HG02763 (cell line): ENCODE results near the gene WARS2.
"Not testable (repeated sequence)": the region's sequence is repeated elsewhere in the genome, so short reads cannot be mapped to it uniquely, and the experiment has no call there.

Source experiments
- ATAC-seq: cut with Tn5 transposase; IDR thresholded peaks from one replicate; pipeline ENCODE4 v1.9.1; 2021; ENCODE audit warnings: mild to moderate bottlenecking, moderate library complexity; ENCODE audit not compliant: unreplicated experiment

The WARS2 gene

DNA sequence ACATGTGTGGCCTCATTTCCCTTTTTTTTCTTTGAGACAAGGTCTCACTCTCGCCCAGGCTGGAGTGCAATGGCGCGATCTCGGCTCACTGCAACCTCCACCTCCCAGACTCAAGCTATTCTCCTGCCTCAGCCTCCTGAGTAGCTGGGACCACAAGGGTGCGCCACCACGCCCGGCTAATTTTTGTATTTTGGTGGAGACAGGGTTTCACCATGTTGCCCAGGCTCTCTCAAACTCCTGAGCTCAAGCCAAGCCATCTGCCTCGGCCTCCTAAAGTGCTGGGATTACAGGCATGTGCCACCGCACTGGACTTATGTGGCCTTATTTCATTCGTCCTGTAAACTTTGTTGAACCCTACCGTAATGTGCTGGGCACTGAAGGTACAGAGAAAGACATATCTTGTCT is 569 bp upstream of the WARS2 start:
- no peak for ATAC-seq

DNA sequence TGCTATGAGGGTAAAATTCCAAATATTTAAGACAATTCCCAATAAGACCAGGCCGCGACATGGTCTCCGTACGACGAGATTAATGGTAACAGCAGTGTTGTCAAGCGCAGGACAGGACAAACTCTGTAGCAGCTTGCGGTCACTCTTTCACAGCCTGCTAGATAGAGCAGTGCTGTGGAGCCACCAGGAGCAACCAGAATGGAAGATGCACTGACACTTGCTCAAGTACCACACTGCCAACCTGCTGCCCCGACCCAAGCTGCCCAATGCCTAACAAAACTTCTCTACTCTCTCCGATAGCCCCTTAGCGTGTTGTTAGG is 636 bp downstream of the WARS2 start:
- ATAC-seq = peak; percentile 35

DNA sequence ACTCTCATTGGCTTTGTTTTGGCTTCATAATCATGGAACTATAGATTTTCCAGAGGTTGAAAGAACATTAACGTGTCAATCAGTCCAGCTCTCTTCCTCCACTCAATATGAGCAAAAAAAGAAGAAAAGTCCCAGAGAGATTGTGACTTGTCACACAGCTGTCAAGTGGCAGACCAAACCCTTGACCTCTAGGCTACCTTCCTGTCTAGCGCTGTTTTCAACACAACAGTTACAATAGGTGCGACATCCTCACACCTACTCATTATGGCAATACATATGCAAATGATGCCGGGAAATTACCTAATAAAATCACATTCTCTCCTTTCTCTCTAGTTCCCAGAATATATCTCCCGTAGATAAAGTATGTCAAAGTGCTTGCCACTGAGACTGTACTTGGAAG is 1.1 kb downstream of the WARS2 start:
- no peak for ATAC-seq

DNA sequence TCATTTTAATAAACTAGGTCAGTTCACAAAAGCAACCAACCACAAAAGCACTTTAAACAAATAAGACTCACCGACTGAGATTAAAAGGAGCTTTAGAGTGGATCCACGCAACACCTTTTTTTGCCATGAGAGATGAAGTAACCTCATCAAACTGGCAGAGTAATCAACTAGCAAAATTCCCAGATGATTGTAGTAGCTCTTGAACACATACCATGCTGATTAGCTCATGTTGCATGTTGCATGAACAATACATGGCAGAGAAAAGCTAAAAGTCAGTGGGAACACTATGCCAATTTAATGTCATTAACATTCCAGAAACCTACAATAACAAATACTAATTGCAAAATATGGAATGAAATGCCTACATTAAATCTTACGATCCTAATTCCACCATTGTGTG is 4.1 kb downstream of the WARS2 start:
- ATAC-seq = no peak

DNA sequence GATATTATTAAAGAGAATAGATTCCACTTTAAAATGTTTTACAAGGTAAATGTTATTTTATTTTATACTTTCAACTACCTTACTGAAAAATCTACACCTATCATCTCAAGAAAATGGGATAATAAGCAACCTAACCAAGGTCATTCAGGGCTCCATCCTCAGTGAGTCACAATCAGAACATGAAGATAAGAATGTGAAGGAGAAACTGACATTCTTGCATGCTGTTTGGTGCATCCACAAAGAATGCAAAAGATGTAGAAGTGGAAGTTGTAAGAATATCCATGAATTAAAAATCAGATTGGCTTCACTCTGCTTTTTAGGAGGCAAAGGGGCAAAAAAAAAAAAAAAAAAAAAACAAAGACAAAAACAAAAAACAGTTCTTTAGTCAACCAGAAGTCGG is 6.5 kb downstream of the WARS2 start:
- no peak for ATAC-seq

DNA sequence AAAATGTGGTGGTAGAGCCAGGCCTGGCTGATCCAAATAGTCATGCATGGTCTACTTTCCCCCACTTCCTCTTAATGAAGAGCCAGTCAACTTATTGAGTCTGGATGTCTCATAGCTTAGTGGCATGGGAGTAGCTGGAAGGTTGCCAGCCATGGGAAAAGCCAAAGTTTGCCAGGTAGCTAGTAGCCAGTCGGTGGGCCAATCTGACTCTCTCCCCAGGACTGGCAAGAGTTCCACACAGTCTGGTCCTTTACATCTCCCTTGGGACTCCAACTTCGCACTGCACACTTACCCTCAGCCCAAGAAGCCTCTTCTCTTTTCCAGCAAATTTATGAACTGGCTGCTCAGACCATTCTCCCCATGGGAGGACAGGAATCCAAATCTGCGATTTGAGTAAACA is 8.3 kb downstream of the WARS2 start:
- no peak for ATAC-seq

DNA sequence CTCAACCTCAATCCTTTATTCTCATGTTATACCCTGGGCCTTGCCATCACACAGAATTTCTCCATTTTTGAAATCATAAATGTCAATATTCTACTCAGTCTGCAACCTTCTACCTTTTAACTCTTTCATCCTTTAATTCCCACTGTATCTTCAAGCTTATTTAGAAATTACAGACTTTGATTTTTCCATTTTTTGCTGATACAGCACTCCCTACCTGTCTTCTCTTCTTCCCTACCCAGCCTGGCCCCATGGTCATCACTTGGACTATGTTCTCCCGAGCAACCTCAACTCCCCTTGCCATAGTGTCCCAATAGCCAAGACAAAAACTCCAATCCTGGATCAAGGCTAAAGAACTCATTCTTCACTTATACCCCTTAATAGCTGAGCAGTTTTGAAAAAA is 14.6 kb downstream of the WARS2 start:
- ATAC-seq = no peak

DNA sequence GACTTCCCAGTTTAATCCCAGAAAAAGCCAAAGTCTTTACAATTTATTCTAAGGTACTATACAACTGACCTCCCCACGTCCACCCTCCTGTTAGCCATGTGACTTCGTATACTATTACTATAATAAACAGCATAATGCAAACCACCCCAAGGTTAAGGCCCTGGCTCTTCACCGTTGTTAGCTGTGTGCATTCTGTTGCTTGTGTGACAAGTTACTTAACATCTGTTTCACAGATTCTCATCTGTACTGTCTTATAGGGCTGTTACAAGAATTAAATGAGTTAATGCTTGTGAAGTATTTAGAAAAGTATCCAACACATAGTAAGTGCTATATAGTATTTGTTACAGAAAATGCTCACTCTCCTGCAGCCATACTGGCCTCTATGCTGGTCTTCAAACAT is 15.7 kb downstream of the WARS2 start:
- ATAC-seq = no peak

DNA sequence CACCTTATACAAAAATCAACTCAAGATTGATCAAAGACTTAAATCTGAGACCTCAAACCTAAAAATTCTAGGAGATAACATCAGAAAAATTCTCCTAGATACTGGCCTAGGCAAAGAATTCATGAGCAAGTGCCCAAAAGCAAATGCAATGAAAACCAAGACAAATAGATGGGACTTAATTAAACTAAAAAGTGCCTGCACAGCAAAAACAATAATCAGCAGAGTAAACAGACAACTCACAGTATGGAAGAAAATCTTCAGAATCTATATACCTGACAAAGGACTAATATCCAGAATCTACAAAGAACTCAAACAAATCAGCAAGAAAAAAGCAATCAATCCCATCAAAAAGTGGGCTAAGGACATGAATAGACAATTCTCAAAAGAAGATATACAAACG is 18.6 kb downstream of the WARS2 start:
- ATAC-seq = not testable (repeated sequence)

DNA sequence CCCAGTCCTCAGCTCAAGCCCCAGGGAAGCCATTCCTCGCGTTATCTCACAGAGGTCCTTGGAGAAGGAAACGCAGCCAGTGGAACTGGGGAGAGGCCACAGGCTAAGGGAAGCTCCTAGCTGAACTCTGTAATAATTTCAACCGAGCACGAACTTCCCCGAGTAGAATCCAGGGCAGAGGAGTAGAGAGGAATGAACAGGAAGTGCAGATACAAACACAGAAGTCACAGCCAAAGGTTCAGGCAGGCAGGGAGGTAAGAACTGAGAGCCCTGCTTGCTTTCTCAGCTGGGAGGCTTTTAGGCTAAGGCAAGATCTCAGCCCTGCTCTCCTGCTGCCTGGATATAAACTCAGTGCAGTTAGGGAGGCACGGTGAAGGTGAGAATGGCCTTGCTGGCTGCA is 23.7 kb downstream of the WARS2 start:
- no peak for ATAC-seq

DNA sequence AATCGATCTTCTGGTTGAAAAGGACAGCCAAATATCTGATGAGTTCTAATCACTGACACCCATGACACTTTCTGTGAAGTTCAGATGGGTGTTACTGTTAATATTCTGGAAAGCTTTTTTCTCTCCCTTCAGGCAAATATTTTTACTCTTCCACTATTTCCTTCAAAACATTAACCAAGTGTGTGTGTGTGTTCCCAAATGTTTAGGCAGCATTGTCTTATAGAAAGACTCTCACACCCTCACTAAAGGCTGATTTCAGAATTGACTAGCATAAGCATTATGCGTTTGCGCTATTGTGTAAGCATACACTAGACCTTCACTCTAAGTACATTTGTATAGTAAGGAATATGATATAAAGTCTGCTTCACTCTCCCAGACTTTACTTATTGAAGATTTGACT is 24.7 kb downstream of the WARS2 start:
- no peak for ATAC-seq

DNA sequence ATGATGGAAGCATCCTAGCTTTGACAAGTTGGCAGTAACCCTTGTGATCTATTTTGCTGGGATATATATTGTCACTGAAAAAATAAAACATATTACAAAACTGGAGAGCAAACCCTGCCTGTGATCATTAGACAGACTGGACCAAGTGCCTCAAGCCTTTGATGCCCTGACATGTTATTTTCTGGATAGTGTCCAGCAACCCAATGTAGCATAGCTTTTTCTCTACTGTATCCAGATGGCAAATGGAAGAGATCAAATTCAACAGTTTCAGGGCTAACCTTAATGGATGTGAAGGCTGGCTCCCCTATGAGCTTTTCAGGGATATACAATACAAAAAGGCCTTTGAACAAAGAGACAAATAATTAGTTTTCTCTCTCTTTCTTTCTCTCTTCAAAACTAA is 25.1 kb downstream of the WARS2 start:
- no peak for ATAC-seq

DNA sequence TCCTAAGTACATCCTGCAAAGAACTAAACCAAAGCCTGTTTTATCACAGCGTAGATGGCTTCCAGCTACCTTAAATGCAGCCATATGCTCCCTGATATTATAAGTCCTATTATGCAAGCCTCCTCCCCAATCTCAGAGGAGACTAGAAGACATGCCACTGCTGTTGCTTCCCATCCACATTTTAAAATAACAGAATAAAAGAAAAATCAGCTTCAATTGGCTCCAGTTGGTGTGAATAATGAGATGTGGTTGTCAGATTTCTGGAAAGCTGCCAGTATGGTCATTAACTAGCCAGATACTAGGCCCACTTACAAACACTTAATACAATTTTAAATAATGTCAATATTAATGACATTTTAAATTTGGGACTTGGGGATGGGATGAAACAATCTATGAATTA is 25.7 kb downstream of the WARS2 start:
- no peak for ATAC-seq

DNA sequence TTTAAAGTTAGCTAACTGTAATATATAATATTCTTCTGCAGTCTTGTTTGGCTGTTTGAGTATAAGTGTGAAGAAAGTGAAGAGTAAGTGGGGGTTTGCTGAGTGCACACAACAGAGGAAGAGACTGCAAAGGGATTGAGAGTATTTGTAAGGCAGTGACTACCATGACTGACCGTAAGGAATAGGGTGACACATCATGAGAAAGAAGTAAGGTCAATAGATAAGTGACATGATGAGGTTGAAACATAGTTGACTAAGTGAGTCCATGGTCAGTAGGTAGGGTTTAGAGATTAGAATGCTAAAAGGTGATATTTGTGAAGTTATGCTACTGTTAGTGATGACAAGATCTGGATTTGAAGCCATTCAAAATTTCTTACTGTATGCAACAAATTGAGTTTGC is 27.7 kb downstream of the WARS2 start:
- ATAC-seq = no peak

DNA sequence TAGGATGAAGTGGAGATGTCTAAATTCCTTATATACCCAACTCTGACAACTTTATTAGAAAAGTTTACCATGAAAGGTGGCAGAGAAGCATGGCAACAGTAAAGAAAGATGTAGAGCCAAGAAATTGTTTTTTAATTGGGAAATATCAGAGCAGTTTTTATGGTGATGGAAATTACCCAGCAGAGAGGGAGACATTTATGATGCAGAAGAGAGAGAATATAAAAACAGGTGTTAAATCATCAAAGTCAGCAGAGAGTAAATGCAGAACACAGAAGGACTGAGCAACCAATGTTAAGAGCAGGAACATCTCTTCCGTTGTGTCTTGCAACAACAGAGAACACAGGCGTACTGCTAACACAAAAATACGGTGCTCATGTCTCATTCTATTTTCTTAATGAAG is 28.2 kb downstream of the WARS2 start:
- no peak for ATAC-seq

DNA sequence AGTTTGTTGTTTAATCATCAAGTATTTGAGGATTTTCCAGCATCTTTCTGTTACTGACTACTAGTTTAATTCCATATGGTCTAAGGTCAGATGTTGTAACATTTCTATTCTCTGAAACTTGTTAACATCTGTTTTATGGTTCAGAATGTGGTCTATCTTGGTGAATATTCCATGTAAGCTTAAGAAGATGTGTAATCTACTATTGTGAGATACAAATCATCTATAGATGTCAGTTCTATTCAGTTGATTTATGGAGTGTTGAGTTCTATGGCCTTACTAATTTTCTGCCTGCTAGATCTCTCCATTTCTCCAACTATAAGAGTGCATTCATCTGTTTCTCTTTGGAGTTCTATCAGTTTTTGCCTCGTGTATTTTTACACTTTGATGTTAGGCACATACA is 31.5 kb downstream of the WARS2 start:
- no peak for ATAC-seq

DNA sequence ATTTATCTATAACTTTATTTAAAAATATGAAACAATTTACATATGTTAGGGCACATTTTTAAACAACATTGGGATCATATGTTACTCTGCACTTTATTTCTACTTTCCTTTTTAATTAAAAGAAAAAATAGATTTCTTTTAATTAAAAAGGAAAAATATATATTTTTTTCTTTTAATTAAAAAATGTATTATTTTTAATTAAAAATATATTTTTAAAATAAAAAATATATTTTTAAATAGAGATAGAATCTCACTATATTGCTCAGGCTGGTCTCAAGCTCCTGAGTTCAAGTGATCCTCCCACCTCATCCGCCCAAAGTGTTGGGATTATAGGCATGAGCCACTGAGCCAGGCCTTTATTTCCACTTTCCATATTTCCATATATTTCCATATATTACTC is 36.7 kb downstream of the WARS2 start:
- no peak for ATAC-seq

DNA sequence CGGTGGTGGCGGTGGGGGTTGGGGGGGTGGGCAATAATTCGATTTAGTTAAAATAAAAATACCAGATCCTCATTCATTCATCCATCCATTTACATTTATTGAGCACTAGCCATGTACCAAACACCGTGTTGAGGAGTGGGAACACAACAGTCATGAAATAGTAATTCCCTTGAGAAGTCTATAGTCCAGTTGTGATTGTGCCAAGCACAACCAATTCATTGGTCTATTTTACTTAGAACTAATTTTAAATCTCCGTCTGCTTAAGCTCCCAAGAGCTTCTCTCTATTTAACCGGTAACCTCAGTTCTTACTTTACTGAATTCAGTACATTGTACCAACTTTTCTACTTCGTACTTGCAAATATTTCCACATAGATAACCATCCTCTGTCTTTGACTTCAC is 38.4 kb downstream of the WARS2 start:
- ATAC-seq = no peak

DNA sequence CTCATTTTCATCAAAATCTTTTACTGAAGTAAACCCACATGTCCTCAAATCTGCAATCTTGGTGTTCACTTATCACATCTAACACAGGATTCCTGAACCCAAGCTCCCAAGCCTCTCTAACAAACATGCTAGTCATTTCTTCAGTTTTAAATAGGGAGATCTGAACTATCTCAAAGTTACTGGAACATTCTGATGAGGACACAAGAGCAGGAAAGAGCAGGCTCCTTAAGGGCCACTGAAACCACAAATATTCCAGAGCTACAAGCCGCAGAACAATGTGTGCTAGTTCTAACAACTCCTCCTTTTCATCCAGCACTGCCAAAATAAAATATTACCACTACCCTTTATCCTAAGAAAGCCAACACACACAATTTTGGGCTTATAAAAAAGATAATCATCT is 38.9 kb downstream of the WARS2 start:
- ATAC-seq = no peak

DNA sequence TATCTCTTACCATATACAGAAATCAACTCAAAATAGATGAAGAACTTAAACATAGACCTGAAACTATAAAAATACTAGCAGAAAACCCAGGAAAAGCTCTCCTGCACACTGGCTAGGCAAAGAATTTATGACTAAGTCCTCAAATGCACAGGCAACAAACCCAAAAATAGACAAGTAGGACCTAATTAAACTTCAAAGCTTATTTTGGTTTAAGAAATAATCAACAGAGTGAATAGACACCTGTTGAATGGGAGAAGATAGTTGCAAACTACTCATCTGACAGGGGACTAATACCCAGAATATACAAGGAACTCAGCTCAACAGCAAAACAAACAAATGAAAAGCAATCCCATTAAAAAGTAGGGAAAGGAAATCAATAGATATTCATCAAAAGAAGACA is 40.7 kb downstream of the WARS2 start:
- ATAC-seq = no peak

DNA sequence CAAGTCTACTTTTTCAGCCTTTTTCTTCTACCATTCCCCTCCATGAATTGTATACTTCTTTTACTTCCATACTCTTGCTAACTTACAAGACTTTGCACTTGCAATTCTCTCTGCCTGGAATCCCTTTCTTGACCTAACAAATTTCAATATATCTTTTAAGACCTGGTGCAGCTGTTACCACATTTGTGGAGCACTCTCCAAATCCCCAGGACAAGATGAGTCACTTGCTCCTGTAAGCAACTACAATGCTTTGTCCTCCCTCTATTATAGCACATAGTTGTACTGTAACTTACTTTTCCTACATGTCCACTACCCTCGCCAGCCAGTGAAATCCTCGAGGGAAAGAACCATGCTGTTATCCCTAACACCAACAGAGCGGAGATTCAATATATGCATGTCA is 43.1 kb downstream of the WARS2 start:
- no peak for ATAC-seq

DNA sequence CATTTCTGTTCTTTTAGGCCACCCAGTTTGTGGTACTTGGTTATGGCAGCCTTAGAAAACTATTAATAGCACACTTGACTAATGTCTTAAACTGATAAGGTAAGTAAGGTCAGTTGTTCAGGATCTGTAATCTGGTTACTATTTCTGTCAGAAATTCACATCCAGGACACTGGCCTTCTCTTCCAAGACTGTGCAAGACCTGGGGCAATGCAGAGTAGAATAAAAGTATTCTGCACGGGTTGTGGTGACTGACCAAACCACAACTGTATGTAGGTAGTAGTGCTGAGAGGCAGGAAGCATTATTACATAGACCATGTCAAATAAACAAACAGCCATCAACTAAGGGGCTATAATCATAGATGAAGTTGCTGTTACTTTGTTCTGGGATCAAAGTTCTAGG is 46.7 kb downstream of the WARS2 start:
- ATAC-seq = no peak

DNA sequence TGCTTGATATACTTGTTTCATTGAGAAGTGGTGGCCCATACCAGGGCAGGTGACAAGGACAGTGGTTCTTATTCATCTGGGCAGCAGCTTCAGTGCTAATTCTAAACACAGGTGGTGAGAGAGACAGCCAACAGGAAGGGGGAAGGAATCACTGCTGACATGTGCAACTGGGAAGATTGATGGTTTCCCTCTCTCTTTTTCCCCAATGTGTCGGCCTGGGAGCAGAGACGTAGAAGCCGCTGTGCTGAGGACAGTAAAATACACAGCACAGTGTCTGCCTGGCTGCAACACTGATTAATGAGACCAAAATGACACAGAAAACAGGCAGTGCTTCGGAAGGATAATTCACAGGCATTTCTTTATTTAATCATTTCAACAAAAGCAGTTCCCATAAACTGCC is 48.8 kb downstream of the WARS2 start:
- no peak for ATAC-seq

DNA sequence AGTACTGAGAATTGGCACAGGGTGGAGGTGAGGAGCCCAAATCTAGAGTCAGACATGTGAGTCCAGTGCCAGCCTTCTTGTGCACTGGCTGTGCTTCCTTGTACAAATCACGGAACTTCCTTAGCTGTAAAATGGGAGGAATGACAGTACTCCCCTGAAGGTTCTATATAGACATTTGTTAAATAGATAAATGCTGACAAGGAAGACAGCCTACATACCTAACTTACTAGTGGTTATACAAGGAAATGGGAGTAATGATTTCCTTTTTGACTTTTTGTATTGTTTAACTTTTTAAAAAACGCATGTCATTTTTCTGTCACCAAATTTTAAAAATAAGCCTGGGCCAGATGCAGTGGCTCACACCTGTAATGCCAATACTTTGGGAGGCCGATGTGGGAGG is 50.2 kb downstream of the WARS2 start:
- no peak for ATAC-seq
